CD14-positive monocyte (primary cell): ENCODE measurements around the gene MMP13. TPM values are rescaled to one million over a fixed set of nuclear protein-coding genes. Genes with fewer than 3 reads are reported as not detected.

Source experiments
- DNase-seq, 3 donors: peaks; one replicate each; pipeline ENCODE4 v3.0.0-alpha.2; 2011 to 2022
- H2AFZ ChIP-seq: 2 replicates; pipeline ENCODE4 v1.6.0; 2012; ENCODE audit warnings: mild to moderate bottlenecking, low read depth, low read length, inconsistent platforms; ENCODE audit not compliant: insufficient read depth, poor library complexity, severe bottlenecking
- H3K27ac ChIP-seq, 2 donors: 1 replicate in 1 of 2; 2 replicates in 1 of 2; pipeline ENCODE4 v1.5.1; 2012 to 2013; ENCODE audit warnings: low read length in 2 of 2, control low read depth in 1 of 2, inconsistent platforms in 1 of 2, low read depth in 1 of 2, mild to moderate bottlenecking in 1 of 2
- H3K27me3 ChIP-seq, 2 donors: one replicate each; pipeline versions ENCODE4 v1.6.0 to v1.6.1; 2011 to 2013; ENCODE audit warnings: low read length in 2 of 2; ENCODE audit not compliant: control insufficient read depth in 2 of 2, insufficient read depth in 2 of 2
- H3K36me3 ChIP-seq, 2 donors: replicated peaks in 1 of 2; 1 replicate in 1 of 2; 2 replicates in 1 of 2; pipeline versions ENCODE4 v1.5.1 to v1.6.1; 2012 to 2013; ENCODE audit warnings: low read length in 2 of 2, control low read depth in 1 of 2, inconsistent platforms in 1 of 2, mild to moderate bottlenecking in 1 of 2; ENCODE audit not compliant: insufficient read depth in 2 of 2, control insufficient read depth in 1 of 2
- H3K4me1 ChIP-seq, 2 donors: 1 replicate in 1 of 2; 2 replicates in 1 of 2; pipeline versions ENCODE4 v1.5.1 to v1.6.1; 2012 to 2013; ENCODE audit warnings: low read length in 2 of 2, control low read depth in 1 of 2, inconsistent platforms in 1 of 2, mild to moderate bottlenecking in 1 of 2, moderate library complexity in 1 of 2; ENCODE audit not compliant: insufficient read depth in 2 of 2, control insufficient read depth in 1 of 2
- H3K4me2 ChIP-seq: replicated peaks from 2 replicates; pipeline ENCODE3; 2012; ENCODE audit warnings: low read length, moderate library complexity, mild to moderate bottlenecking; ENCODE audit not compliant: poor library complexity, severe bottlenecking; ENCODE audit errors: extremely low read depth
- H3K4me3 ChIP-seq, 3 experiments: fragments of 200-600 bp in 1 of 3; sonication (generic) in 1 of 3; replicated peaks in 1 of 3; 1 replicate in 2 of 3; 2 replicates in 1 of 3; pipeline ENCODE4 v1.5.1; 2011 to 2013; ENCODE audit warnings: low read length in 3 of 3, mild to moderate bottlenecking in 3 of 3, control low read depth in 2 of 3, low read depth in 2 of 3, inconsistent platforms in 1 of 3, moderate library complexity in 1 of 3
- H3K79me2 ChIP-seq: 2 replicates; pipeline ENCODE4 v1.6.0; 2012; ENCODE audit warnings: mild to moderate bottlenecking, control low read depth, inconsistent platforms, low read length, moderate library complexity; ENCODE audit not compliant: insufficient read depth
- H3K9ac ChIP-seq: 2 replicates; pipeline ENCODE4 v1.6.0; 2017; ENCODE audit warnings: low read length, mild to moderate bottlenecking; ENCODE audit not compliant: insufficient read depth, poor library complexity, severe bottlenecking
- H3K9me3 ChIP-seq, 2 donors: replicated peaks in 1 of 2; 1 replicate in 1 of 2; 2 replicates in 1 of 2; pipeline versions ENCODE4 v1.5.1 to v1.6.1; 2012 to 2013; ENCODE audit warnings: low read length in 2 of 2, control low read depth in 1 of 2; ENCODE audit not compliant: control insufficient read depth in 1 of 2, insufficient read depth in 1 of 2
- H4K20me1 ChIP-seq: 2 replicates; pipeline ENCODE4 v1.6.0; 2012; ENCODE audit warnings: mild to moderate bottlenecking, low read length, control low read depth, moderate library complexity; ENCODE audit not compliant: insufficient read depth
- H3K27ac Mint-ChIP-seq, 7 donors: one replicate each; pipeline ENCODE4 v1.8.0; 2020; ENCODE audit warnings: mild to moderate bottlenecking in 7 of 7, mixed read lengths in 7 of 7, moderate library complexity in 6 of 7, inconsistent platforms in 2 of 7
- H3K27me3 Mint-ChIP-seq, 3 donors: one replicate each; pipeline ENCODE4 v1.8.0; 2021 to 2022; ENCODE audit warnings: low read depth in 3 of 3, mild to moderate bottlenecking in 3 of 3, mixed read lengths in 3 of 3, moderate library complexity in 3 of 3, inconsistent platforms in 1 of 3
- H3K36me3 Mint-ChIP-seq, 2 donors: one replicate each; pipeline ENCODE4 v1.8.0; 2020; ENCODE audit warnings: mixed read lengths in 2 of 2, inconsistent platforms in 1 of 2, mild to moderate bottlenecking in 1 of 2
- H3K4me1 Mint-ChIP-seq: one replicate; pipeline ENCODE4 v1.8.0; 2020; ENCODE audit warnings: mild to moderate bottlenecking, mixed read lengths
- H3K4me3 Mint-ChIP-seq, 2 donors: one replicate each; pipeline ENCODE4 v1.8.0; 2020; ENCODE audit warnings: mild to moderate bottlenecking in 2 of 2, mixed read lengths in 2 of 2, moderate library complexity in 1 of 2
- H3K9me3 Mint-ChIP-seq, 7 donors: one replicate each; pipeline ENCODE4 v1.8.0; 2020 to 2022; ENCODE audit warnings: mixed read lengths in 7 of 7, mild to moderate bottlenecking in 6 of 7, moderate library complexity in 6 of 7, inconsistent platforms in 2 of 7
- WGBS: methylation state at CpG from one replicate; pipeline ENCODE4 v1.1.5; 2013; ENCODE audit warnings: missing lambda C conversion rate; ENCODE audit not compliant: insufficient coverage; 5-methylcytosine and 5-hydroxymethylcytosine counted together
- intact Hi-C, 2 donors: fragments of 100-400 bp; cut with micrococcal nuclease; formaldehyde crosslinking; loops; one replicate each; pipeline versions ENCODE4 v1.15.0 to v1.15.1; 2023
- polyA plus RNA-seq, 3 donors: library from polyadenylated mRNA; depleted of rRNA in 1 of 3; unstranded in 2 of 3; stranded (reverse) in 1 of 3; fragments of 300-500 nt in 2 of 3; fragments of >200 nt in 1 of 3; fragmentation: Illumina TruSeq in 2 of 3; gene quantifications; 1 replicate in 2 of 3; 2 replicates in 1 of 3; pipeline ENCODE4 v1.2.3, GENCODE V29; 2012 to 2021
- TF ChIP-seq, protein P1 (sequence below): fragments of 200-600 bp; IDR thresholded peaks from one replicate; pipeline ENCODE4 v1.8.0; 2022; ENCODE audit warnings: antibody characterized with exemption, mild to moderate bottlenecking

MMP13 gene
- polyA plus RNA-seq, 3 donors = not detected

DNA sequence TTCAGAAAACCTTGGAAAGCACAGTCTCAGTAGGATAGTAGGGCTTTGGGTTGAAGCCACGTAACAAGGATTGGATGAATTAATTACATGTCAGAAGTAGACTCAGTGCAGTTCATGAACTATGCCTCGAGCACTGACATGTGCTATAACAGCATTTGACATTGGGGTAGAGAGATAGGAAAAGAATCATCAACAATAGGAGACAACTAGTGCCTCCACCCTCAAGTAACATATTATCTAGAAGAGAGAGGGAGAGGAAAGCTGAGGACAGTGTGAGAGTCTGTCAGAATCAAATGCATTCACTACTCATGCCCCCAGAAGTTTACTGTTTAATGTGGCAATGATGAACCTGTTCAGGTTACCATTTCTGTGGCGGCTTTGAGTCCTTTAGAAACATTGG is 26.4 kb downstream of the MMP13 start:
- no peak overlapping the region for H3K4me3 ChIP-seq
- H3K27ac ChIP-seq = no peak overlapping the region
- peaks cover 0 to 1% (median 0%) of the 10 kb centered on the region in 7 donors for H3K9me3 Mint-ChIP-seq
- H3K79me2 ChIP-seq = no peaks in the 10 kb centered on the region
- H3K4me1 Mint-ChIP-seq = peaks cover 10% of the 10 kb centered on the region
- H4K20me1 ChIP-seq = no peaks in the 10 kb centered on the region
- no peak overlapping the region for H3K4me3 Mint-ChIP-seq
- no peak overlapping the region for H3K27ac Mint-ChIP-seq
- no peaks in the 10 kb centered on the region for H3K36me3 ChIP-seq
- no peak overlapping the region for H3K4me2 ChIP-seq
- no peak overlapping the region for H3K9ac ChIP-seq
- TF ChIP-seq, protein P1, sequence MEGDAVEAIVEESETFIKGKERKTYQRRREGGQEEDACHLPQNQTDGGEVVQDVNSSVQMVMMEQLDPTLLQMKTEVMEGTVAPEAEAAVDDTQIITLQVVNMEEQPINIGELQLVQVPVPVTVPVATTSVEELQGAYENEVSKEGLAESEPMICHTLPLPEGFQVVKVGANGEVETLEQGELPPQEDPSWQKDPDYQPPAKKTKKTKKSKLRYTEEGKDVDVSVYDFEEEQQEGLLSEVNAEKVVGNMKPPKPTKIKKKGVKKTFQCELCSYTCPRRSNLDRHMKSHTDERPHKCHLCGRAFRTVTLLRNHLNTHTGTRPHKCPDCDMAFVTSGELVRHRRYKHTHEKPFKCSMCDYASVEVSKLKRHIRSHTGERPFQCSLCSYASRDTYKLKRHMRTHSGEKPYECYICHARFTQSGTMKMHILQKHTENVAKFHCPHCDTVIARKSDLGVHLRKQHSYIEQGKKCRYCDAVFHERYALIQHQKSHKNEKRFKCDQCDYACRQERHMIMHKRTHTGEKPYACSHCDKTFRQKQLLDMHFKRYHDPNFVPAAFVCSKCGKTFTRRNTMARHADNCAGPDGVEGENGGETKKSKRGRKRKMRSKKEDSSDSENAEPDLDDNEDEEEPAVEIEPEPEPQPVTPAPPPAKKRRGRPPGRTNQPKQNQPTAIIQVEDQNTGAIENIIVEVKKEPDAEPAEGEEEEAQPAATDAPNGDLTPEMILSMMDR = no peak
- H3K9me3 ChIP-seq = no peaks in the 10 kb centered on the region
- H3K27me3 ChIP-seq = peaks cover 32 to 43% of the 10 kb centered on the region in 2 donors
- H3K36me3 Mint-ChIP-seq = no peaks in the 10 kb centered on the region
- WGBS = 100% methylated on average over 1 of the region's 3 CpGs
- peaks cover 9 to 11% of the 10 kb centered on the region in 2 donors for H3K4me1 ChIP-seq
- peaks cover 7 to 20% (median 16%) of the 10 kb centered on the region in 3 donors for H3K27me3 Mint-ChIP-seq
- H2AFZ ChIP-seq = no peak overlapping the region
- DNase-seq = no peak
- intact Hi-C loops = no loop called here

DNA sequence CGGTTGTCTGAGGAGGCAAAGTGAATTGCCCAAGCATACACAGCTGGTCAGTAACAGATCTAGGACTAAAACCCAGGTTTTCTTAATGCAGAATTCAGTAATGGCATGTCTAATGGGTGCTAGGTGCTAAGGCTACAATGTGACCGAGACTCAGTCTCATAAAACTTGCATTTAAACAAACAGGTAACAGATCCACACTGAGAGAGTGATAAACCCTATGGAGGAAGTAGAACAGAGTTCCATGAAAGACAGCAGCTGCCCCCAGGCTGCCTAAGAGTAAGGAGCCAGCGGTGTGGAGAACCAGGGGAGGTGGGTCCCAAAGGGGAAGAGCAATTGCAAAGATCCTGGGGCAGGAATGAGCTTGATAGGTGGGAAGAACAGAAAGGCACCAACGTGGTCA is 27.3 kb downstream of the MMP13 start:
- H3K4me1 ChIP-seq = peaks cover 9 to 11% of the 10 kb centered on the region in 2 donors
- 93% methylated on average over 3 of the region's 4 CpGs for WGBS
- TF ChIP-seq, protein P1 = no peak
- H3K27ac Mint-ChIP-seq = no peak overlapping the region
- H4K20me1 ChIP-seq = no peaks in the 10 kb centered on the region
- H3K9me3 Mint-ChIP-seq = peaks cover 0 to 2% (median 0%) of the 10 kb centered on the region in 7 donors
- intact Hi-C loops = no loop called here
- no peak overlapping the region for H2AFZ ChIP-seq
- no peaks in the 10 kb centered on the region for H3K36me3 ChIP-seq
- H3K4me2 ChIP-seq = no peak overlapping the region
- H3K36me3 Mint-ChIP-seq = no peaks in the 10 kb centered on the region
- no peak for DNase-seq
- no peaks in the 10 kb centered on the region for H3K9me3 ChIP-seq
- H3K27me3 Mint-ChIP-seq = peaks cover 9 to 27% (median 18%) of the 10 kb centered on the region in 3 donors
- peaks cover 15% of the 10 kb centered on the region for H3K4me1 Mint-ChIP-seq
- H3K9ac ChIP-seq = no peak overlapping the region
- H3K79me2 ChIP-seq = no peaks in the 10 kb centered on the region
- peaks cover 32 to 43% of the 10 kb centered on the region in 2 donors for H3K27me3 ChIP-seq
- no peak overlapping the region for H3K4me3 Mint-ChIP-seq
- H3K4me3 ChIP-seq = no peak overlapping the region
- H3K27ac ChIP-seq = no peak overlapping the region
